ENCODE measurements around the gene EMP3.

Gene EMP3

GRCh38 chr19:48318286-48318987, 6.9 kb upstream of the EMP3 start:
- DNase-seq = no peak

- peak; percentile 73 for DNase-seq
Observed at GRCh38 chr19:48319647-48320541, 5.5 kb upstream of the EMP3 start.

- DNase-seq = peak; percentile 99
Observed at GRCh38 chr19:48321372-48321621, 4.1 kb upstream of the EMP3 start.

- DNase-seq = peak; percentile 99
Observed at GRCh38 chr19:48321622-48322591, 3.4 kb upstream of the EMP3 start.

- DNase-seq = peak; percentile 56
Observed at GRCh38 chr19:48329167-48329891, 4.0 kb downstream of the EMP3 start.

- DNase-seq = peak; percentile 87
Observed at GRCh38 chr19:48330012-48330681, 4.8 kb downstream of the EMP3 start.

GRCh38 chr19:48332351-48332661, 7.0 kb downstream of the EMP3 start:
- DNase-seq = no peak

- peak; percentile 99 for DNase-seq
Observed at GRCh38 chr19:48332662-48333466, 7.5 kb downstream of the EMP3 start.

GRCh38 chr19:48333467-48334384, 8.4 kb downstream of the EMP3 start:
- DNase-seq = peak; percentile 96

- no peak for DNase-seq
Observed at GRCh38 chr19:48338253-48338755, 13.0 kb downstream of the EMP3 start.

GRCh38 chr19:48338802-48339503, 13.6 kb downstream of the EMP3 start:
- no peak for DNase-seq

GRCh38 chr19:48340995-48341394, 15.6 kb downstream of the EMP3 start:
- DNase-seq = no peak

- no peak for DNase-seq
Observed at GRCh38 chr19:48341515-48342413, 16.4 kb downstream of the EMP3 start.

GRCh38 chr19:48342414-48342738, 17.0 kb downstream of the EMP3 start:
- no peak for DNase-seq

- DNase-seq = no peak
Observed at GRCh38 chr19:48342841-48343540, 17.6 kb downstream of the EMP3 start.

- DNase-seq = no peak
Observed at GRCh38 chr19:48344892-48345291, 19.5 kb downstream of the EMP3 start.

- no peak for DNase-seq
Observed at GRCh38 chr19:48346191-48346590, 20.8 kb downstream of the EMP3 start.

- DNase-seq = no peak
Observed at GRCh38 chr19:48348045-48348444, 22.7 kb downstream of the EMP3 start.
